Measurements from ENCODE around the gene TUBB1. TPM values are rescaled to one million over a fixed set of nuclear protein-coding genes. Genes with fewer than 3 reads are reported as not detected.
A peak's percentile ranks its signal among the peaks of the same experiment; 100 is the strongest.

The TUBB1 gene
- total and polyA plus RNA-seq, 2 of the 13 experiments (the other 11 are each of a cell fraction or from before 2014, with no cell fraction given), result 0.11 to 57.6 TPM

DNA sequence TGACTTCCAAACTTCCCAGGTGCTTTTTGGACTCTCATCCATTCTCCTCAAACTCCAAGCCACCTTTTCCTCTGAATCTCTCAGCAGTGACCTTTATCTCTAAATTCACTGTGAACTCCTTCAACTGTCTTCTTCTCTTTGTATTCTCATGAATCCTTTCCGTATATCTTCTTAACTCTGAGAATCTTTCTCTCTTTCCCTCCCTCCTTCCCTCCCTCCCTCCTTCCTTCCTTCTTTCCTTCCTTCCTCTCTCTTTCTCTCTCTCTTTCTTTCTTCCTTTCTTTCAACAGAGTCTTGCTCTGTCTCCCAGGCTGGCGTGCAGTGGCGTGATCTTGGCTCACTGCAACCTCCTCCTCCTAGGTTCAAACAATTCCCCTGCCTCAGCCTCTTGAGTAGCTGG, 27.6 kb downstream of the TUBB1 start:
- Histone ChIP-seq H3K9me3 (ENCODE audit: low read length) (no peaks in the 10 kb centered on the region), H3K9ac (ENCODE audit: insufficient read depth, low read depth, low read length) (no peak overlapping the region), H3K4me3 (replicated peaks in 1 of 3; ENCODE audit: insufficient read depth in 1 of 3, low read depth in 2 of 3, low read length in 3 of 3) (no peak overlapping the region), H3K36me3 (replicated peaks in 1 of 2; ENCODE audit: control insufficient read depth in 1 of 2, insufficient read depth in 2 of 2, low read length in 2 of 2) (no peaks in the 10 kb centered on the region), H3K79me2 (ENCODE audit: insufficient read depth, low read length) (peaks cover 2% of the 10 kb centered on the region), H2AFZ (ENCODE audit: low read length) (no peak overlapping the region), H3K4me1 (ENCODE audit: insufficient read depth, low read length) (peaks cover 18% of the 10 kb centered on the region), H4K20me1 (ENCODE audit: insufficient read depth, low read length) (no peaks in the 10 kb centered on the region), H3K27ac (ENCODE audit: extremely low read length, insufficient read depth, low read length) (no peak overlapping the region), H3K27me3 (ENCODE audit: control insufficient read depth in 1 of 2, insufficient read depth in 2 of 2, low read length in 2 of 2) (peaks cover 2 to 3% of the 10 kb centered on the region in 2 experiments; a peak in 3 of 5 replicates), H3K4me2 (ENCODE audit: low read depth, low read length) (no peak overlapping the region)
- POLR2A ChIA-PET, result no interaction called here
- FAIRE-seq (no peak), DNase-seq (ENCODE audit: low spot score) (no peak), ATAC-seq (no peak)
- no TSS peak for BruUV-seq (replicated peaks)
- in situ Hi-C loops (cut with HindIII; ENCODE audit: extremely low pct_ligation_motif_present, low pct_unique_long_range_greater_than_20kb), result no loop called here
- WGBS (ENCODE audit: low lambda C conversion rate), result 93% methylated on average over 3 of the region's 3 CpGs
- CTCF ChIA-PET (ENCODE audit: low intra/inter-chr PET ratio, low total read pairs), result no interaction called here
- TF ChIP-seq SP140L (CRISPR knock-in tag; IDR thresholded peaks at IDR 0.05; ENCODE audit: borderline replicate concordance) (no peak), HNRNPH1 (optimal IDR thresholded peaks at IDR 0.05; ENCODE audit: low read depth, low read length) (no peak), BORCS8-MEF2B (CRISPR knock-in tag; IDR thresholded peaks at IDR 0.05) (no peak), POLR2G (IDR thresholded peaks at IDR 0.05; ENCODE audit: low read depth, low read length) (no peak), ZSCAN29 (CRISPR knock-in tag; conservative IDR thresholded peaks at IDR 0.05) (no peak), HOXA5 (CRISPR knock-in tag; IDR thresholded peaks at IDR 0.05) (no peak)
- TF ChIP-seq, protein P1, sequence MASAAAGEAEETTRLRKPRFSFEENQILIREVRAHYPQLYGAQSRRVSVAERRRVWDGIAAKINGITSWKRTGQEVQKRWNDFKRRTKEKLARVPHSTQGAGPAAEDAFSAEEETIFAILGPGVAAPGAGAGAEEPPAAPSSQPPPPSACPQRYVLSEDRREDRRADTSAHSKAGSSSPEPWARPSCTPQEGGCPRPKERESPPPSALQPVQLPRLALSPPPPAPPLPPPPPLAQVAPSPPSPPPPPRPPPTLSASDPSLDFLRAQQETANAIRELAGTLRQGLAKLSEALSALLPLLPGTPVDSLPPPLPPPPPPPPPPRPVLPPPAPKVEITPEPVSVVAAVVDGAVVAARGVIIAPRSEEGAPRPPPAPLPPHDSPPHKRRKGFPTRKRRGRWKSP (CRISPR knock-in tag; IDR thresholded peaks at IDR 0.05), result 0 out of 2 replicates have a peak, but pooled peaks have one; percentile 6
- TF ChIP-seq, protein P2, sequence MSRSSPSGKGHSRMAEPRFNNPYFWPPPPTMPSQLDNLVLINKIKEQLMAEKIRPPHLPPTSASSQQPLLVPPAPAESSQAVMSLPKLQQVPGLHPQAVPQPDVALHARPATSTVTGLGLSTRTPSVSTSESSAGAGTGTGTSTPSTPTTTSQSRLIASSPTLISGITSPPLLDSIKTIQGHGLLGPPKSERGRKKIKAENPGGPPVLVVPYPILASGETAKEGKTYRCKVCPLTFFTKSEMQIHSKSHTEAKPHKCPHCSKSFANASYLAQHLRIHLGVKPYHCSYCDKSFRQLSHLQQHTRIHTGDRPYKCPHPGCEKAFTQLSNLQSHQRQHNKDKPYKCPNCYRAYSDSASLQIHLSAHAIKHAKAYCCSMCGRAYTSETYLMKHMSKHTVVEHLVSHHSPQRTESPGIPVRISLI (CRISPR knock-in tag; IDR thresholded peaks at IDR 0.05; ENCODE audit: borderline replicate concordance), result no peak
- TF ChIP-seq, protein P3, sequence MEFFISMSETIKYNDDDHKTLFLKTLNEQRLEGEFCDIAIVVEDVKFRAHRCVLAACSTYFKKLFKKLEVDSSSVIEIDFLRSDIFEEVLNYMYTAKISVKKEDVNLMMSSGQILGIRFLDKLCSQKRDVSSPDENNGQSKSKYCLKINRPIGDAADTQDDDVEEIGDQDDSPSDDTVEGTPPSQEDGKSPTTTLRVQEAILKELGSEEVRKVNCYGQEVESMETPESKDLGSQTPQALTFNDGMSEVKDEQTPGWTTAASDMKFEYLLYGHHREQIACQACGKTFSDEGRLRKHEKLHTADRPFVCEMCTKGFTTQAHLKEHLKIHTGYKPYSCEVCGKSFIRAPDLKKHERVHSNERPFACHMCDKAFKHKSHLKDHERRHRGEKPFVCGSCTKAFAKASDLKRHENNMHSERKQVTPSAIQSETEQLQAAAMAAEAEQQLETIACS (CRISPR knock-in tag; IDR thresholded peaks at IDR 0.05), result no peak
- intact Hi-C loops (cut with micrococcal nuclease; ENCODE audit: unreplicated experiment), result no loop called here
